Measurements from ENCODE around the gene OR4E1. TPM values are rescaled to one million over a fixed set of nuclear protein-coding genes. Genes with fewer than 3 reads are reported as not detected.

The OR4E1 gene, protein sequence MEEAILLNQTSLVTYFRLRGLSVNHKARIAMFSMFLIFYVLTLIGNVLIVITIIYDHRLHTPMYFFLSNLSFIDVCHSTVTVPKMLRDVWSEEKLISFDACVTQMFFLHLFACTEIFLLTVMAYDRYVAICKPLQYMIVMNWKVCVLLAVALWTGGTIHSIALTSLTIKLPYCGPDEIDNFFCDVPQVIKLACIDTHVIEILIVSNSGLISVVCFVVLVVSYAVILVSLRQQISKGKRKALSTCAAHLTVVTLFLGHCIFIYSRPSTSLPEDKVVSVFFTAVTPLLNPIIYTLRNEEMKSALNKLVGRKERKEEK
- not detected for total RNA-seq

DNA sequence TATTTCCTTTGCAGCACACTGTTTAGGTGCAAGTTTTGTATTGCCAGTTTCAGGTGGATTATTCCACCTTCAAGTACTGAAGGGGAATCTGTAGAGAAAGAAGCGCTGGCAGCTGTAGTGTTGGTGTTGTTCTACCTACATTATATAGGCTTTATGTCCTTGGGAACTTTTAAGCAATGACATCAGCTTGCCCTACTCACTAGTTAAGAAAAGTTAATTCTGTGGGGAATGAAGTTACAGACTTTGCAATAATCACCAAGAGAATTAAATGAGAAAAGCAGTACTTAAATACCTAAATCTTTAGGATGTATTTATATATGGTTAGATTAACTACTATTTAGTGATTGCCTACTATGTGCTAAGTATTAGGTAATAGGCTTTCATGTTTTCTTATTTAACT lies at the start of gene OR4E1:
Gene OR4E1 (minus strand): TSS at position 101 of the 400 bp plus-strand sequence. CDS start 2,883 bp downstream, outside the sequence.
- Histone ChIP-seq H3K4me1 (no peaks in the 10 kb centered on the region), H3K27me3 (no peaks in the 10 kb centered on the region), H3K36me3 (no peaks in the 10 kb centered on the region), H3K4me3 (no peak within 1 kb of the TSS), H3K27ac (no peak within 1 kb of the TSS), H3K9me3 (peaks cover 0 to 12% of the 10 kb centered on the region in 2 donors)
- TF ChIP-seq, protein P1, sequence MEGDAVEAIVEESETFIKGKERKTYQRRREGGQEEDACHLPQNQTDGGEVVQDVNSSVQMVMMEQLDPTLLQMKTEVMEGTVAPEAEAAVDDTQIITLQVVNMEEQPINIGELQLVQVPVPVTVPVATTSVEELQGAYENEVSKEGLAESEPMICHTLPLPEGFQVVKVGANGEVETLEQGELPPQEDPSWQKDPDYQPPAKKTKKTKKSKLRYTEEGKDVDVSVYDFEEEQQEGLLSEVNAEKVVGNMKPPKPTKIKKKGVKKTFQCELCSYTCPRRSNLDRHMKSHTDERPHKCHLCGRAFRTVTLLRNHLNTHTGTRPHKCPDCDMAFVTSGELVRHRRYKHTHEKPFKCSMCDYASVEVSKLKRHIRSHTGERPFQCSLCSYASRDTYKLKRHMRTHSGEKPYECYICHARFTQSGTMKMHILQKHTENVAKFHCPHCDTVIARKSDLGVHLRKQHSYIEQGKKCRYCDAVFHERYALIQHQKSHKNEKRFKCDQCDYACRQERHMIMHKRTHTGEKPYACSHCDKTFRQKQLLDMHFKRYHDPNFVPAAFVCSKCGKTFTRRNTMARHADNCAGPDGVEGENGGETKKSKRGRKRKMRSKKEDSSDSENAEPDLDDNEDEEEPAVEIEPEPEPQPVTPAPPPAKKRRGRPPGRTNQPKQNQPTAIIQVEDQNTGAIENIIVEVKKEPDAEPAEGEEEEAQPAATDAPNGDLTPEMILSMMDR (IDR thresholded peaks at IDR 0.05) = no peak
- TF ChIP-seq POLR2A (IDR thresholded peaks at IDR 0.05) (no peak), POLR2AphosphoS5 (IDR thresholded peaks at IDR 0.05) (no peak)
- no peak for DNase-seq (ENCODE audit: low spot score in 2 of 2)
- intact Hi-C loops (cut with DNase I; ENCODE audit: low total_unique reads) = no loop called here

DNA sequence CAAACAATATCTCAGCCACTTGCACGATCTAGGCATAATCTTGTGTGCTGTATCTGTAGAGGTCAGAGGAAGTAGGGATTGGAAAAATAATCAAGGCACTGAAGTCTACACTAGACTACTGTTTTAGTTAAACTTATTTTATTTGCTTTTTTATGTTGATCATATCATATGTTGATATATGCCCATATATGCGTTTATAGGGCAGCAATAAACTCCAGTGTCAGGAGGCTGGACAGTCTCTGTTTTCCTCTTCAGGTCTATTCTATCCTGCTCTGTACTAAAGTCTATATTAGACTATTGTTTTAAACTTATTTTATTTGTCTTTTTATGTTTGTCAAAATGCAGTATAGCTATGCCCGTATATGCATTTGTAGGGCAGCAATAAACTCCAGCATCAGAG lies 47.9 kb upstream of the OR4E1 start:
- H3K9me3 ChIP-seq = no peaks in the 10 kb centered on the region
- H3K27ac ChIP-seq = no peak overlapping the region
- no peaks in the 10 kb centered on the region for H3K4me1 ChIP-seq
- H3K4me3 ChIP-seq = no peak overlapping the region
- H3K36me3 ChIP-seq = no peaks in the 10 kb centered on the region
- DNase-seq (ENCODE audit: low spot score in 2 of 2) = no peak
- no peaks in the 10 kb centered on the region for H3K27me3 ChIP-seq
- no peak for TF ChIP-seq POLR2AphosphoS5 (IDR thresholded peaks at IDR 0.05)
- no peak for TF ChIP-seq POLR2A (IDR thresholded peaks at IDR 0.05)
- TF ChIP-seq, protein P1 (IDR thresholded peaks at IDR 0.05) = no peak
- intact Hi-C loops (cut with DNase I; ENCODE audit: low total_unique reads) = no loop called here

DNA sequence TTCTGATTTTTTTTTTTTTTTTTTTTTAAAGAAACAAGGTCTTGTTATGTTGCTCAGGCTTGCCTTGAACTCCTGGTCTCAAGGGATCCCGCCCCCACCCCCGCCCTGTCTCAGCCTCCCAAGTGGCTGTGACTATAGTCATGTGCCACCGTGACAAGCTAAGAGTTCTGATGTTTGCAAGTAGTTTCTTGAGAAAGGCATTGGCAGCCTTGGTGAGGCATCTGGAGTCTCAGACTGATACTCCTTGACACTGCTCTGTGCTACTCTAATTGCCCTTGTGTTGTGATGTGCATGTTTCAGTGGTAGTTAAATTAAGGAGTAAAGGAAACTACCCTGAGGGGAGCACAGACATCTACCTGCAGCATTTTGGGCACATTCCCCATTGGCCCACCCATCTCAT lies 46.2 kb upstream of the OR4E1 start:
- Histone ChIP-seq H3K27ac (no peak overlapping the region), H3K27me3 (no peaks in the 10 kb centered on the region), H3K9me3 (no peaks in the 10 kb centered on the region), H3K4me1 (no peaks in the 10 kb centered on the region), H3K4me3 (no peak overlapping the region), H3K36me3 (no peaks in the 10 kb centered on the region)
- TF ChIP-seq POLR2A (IDR thresholded peaks at IDR 0.05) = no peak
- TF ChIP-seq, protein P1 (IDR thresholded peaks at IDR 0.05) = no peak
- no peak for TF ChIP-seq POLR2AphosphoS5 (IDR thresholded peaks at IDR 0.05)
- intact Hi-C loops (cut with DNase I; ENCODE audit: low total_unique reads) = no loop called here
- no peak for DNase-seq (ENCODE audit: low spot score in 2 of 2)

DNA sequence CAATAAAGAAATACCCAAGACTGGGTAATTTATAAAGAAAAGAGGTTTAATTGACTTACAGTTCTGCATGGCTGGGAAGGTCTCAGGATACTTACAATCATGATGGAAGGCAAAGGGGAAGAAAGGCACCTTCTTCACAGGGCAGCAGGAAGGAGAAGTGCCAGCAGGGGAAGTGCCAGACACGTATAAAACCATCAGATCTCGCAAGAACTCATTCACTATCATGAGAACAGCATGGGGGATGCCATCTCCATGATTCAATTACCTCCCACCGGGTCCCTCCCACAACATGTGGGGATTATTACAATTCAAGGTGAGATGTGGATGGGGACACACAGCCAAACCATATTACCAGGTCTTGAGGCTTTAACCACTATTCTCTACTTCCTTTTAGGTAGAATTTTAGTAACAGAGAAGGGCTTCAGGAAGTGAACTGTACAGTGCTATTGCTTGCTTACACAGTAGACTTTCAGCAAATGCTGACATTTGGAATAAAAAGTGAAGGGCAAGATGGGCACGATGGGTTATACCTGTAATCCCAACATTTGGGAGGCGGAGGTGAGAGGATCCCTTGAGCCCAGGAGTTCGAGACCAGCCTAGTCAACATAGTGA lies 40.8 kb upstream of the OR4E1 start:
- intact Hi-C loops (cut with DNase I; ENCODE audit: low total_unique reads) = no loop called here
- H3K4me1 ChIP-seq = no peaks in the 10 kb centered on the region
- H3K4me3 ChIP-seq = no peak overlapping the region
- H3K27ac ChIP-seq = no peak overlapping the region
- no peaks in the 10 kb centered on the region for H3K9me3 ChIP-seq
- no peak for DNase-seq (ENCODE audit: low spot score in 2 of 2)
- TF ChIP-seq POLR2A (IDR thresholded peaks at IDR 0.05) = no peak
- TF ChIP-seq, protein P1 (IDR thresholded peaks at IDR 0.05) = no peak
- TF ChIP-seq POLR2AphosphoS5 (IDR thresholded peaks at IDR 0.05) = no peak
- no peaks in the 10 kb centered on the region for H3K27me3 ChIP-seq
- H3K36me3 ChIP-seq = no peaks in the 10 kb centered on the region

DNA sequence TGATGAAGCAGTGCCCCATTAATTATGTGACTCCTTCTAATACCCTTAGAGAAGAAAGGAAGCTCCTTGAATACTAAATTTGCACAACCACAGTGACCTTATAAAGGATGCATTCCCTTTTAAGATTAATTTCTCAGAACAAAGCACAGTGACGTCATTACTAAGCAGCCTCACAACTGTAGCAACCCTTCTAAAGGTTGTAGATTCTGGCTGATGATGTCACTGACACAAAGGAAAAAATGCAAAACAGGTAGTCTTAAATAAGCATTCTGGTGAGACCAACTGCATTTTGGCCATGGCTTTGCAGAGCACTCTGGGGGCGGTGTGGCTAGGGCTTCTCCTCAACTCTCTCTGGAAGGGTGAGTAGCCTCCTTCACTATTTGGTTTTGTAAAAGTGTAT lies 38.4 kb upstream of the OR4E1 start:
- no peak overlapping the region for H3K4me3 ChIP-seq
- intact Hi-C loops (cut with DNase I; ENCODE audit: low total_unique reads) = no loop called here

More for the DNA sequence above, 38.4 kb upstream of the OR4E1 start:
- no peak overlapping the region for H3K27ac ChIP-seq
- H3K4me1 ChIP-seq = no peaks in the 10 kb centered on the region
- peaks cover 0 to under 1% of the 10 kb centered on the region in 2 donors for H3K9me3 ChIP-seq
- TF ChIP-seq POLR2AphosphoS5 (IDR thresholded peaks at IDR 0.05) = no peak
- no peak for TF ChIP-seq POLR2A (IDR thresholded peaks at IDR 0.05)
- no peaks in the 10 kb centered on the region for H3K27me3 ChIP-seq
- DNase-seq (ENCODE audit: low spot score in 2 of 2) = no peak
- H3K36me3 ChIP-seq = no peaks in the 10 kb centered on the region

Measured in breast epithelium (tissue), 4 donors.